ENCODE data around the gene EPHA8. TPM values are rescaled to one million over a fixed set of nuclear protein-coding genes. Genes with fewer than 3 reads are reported as not detected.

The EPHA8 gene
- polyA plus RNA-seq, 3 donors from 2014 or later, result not detected

DNA sequence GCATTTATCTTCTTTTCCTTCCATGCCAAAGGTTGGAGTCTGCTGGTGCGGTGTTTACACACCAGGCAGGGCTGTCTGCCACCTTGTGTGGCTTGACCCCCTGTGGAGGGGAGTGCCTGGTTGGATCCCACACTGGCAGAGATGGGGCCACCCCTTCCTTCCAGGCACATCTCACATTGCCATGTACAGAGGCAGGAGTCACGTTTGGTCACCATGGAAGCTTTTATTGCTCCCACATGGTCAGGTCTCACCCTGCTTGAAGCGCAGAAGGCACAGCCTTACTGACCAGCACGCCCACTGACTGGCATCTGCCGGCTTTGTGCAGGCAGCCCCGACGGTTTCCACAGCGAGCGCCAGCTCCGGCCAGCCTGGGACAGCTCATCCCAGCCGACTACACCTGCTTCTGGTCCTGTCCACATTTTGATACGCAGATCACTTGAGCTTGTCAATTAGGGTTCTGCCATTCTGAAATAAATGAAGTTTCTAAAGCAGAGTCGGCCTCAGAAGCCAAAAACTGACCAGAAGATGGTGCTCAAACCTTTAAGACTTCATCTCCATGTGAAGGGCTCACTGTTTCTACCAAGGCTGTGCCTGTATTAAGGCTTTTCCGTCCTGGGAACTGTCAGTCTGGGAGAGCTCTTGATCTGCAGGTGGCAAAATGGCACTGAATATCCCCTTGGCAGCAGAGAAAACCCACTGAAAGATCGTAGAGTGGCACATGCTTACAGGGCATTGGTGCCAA is 35.6 kb upstream of the EPHA8 start:
- no peak overlapping the region for H3K4me3 Mint-ChIP-seq
- no peaks in the 10 kb centered on the region for H3K27me3 Mint-ChIP-seq (ENCODE audit: low read depth in 3 of 3)
- peaks cover 22 to 48% (median 26%) of the 10 kb centered on the region in 3 donors for H3K36me3 Mint-ChIP-seq
- H3K27ac Mint-ChIP-seq, result peak overlapping the region in 1 of 6 donors; percentile 37
- H3K4me1 Mint-ChIP-seq, result no peaks in the 10 kb centered on the region
- no peaks in the 10 kb centered on the region for H3K9me3 Mint-ChIP-seq
- DNase-seq, result no peak

DNA sequence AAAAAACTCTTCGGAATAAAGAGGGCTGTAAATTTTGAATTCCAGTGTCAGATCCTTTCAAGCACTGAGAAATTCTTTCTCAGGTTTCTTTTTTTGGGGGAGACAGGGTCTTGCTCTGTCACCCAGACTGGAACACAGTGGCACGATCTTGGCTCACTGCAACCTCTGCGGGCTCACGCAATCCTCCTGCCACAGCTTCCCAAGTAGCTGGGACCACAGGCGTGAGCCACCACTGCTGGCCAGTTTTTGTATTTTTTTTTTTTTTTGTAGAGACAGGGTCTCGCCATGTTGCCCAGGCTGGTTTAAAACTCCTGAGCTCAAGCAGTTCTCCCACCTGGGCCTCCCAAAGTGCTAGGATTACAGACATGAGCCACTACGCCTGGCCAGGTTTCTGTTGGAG is 34.8 kb upstream of the EPHA8 start:
- Mint-ChIP-seq H3K36me3 (peaks cover 20 to 44% (median 25%) of the 10 kb centered on the region in 3 donors), H3K4me3 (no peak overlapping the region), H3K4me1 (no peaks in the 10 kb centered on the region), H3K27me3 (ENCODE audit: low read depth in 3 of 3) (no peaks in the 10 kb centered on the region), H3K9me3 (no peaks in the 10 kb centered on the region), H3K27ac (no peak overlapping the region)
- DNase-seq, result no peak

DNA sequence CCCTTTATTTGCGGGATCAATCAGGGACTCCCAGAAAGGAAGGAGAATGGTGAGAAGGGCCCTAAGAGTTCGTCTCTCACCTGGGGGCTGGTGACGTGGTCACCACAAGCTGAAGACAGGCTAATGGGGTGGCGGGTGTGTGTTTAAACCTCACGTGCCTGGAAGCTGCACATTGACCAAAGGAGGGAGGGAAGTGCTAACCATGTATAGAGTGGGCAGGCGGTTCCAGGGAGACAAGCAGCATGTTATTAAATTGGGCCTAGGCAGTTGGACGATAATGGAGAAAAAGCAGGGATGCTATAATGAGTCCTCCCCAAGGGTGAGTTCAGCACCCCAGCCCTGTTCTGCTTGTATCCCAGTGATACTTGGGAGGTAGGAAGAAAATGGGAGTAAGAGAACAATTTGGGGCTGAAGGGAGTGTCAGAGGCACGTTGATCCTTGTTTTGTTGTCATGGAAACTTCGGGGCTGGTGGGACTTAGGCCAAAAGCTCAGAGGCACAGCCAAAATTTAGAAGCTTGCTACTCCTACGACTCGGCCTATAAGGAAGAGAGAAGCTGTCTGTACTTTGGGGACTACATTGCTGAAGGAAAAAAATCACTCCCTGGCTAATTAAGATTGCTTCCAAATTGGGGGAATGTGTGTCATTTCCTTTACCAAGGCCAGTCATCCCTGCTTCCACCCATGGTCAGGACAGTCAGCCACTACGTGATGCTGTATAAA is 33.2 kb upstream of the EPHA8 start:
- DNase-seq, result no peak
- Mint-ChIP-seq H3K9me3 (no peaks in the 10 kb centered on the region), H3K27ac (no peak overlapping the region), H3K4me3 (no peak overlapping the region), H3K36me3 (peaks cover 13 to 37% (median 13%) of the 10 kb centered on the region in 3 donors), H3K4me1 (no peaks in the 10 kb centered on the region), H3K27me3 (ENCODE audit: low read depth in 3 of 3) (no peaks in the 10 kb centered on the region)

DNA sequence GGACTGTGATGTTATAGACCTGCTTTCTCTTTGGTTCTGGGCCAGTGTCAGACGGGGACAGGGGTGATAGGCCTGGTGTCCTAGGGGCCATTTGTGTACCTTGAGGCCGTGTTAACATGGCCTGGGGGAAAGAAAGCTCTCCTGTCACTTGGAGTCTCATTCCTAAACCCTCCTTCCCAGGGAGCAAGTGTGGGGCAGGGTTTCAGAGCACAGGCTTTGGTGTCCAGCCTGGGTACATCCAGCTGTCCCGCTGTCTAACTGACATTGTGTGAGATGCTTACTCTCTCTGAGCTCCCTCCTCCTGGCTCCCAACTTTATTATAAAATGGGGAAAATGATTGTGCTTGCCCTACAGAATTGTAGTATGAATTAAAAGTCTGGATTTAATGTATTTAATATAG is 32.6 kb upstream of the EPHA8 start:
- Mint-ChIP-seq H3K27me3 (ENCODE audit: low read depth in 3 of 3) (no peaks in the 10 kb centered on the region), H3K36me3 (peaks cover 9 to 36% (median 11%) of the 10 kb centered on the region in 3 donors), H3K9me3 (no peaks in the 10 kb centered on the region), H3K4me3 (no peak overlapping the region), H3K4me1 (no peaks in the 10 kb centered on the region), H3K27ac (no peak overlapping the region)
- DNase-seq, result no peak

- Mint-ChIP-seq H3K36me3 (peaks cover 11 to 35% (median 14%) of the 10 kb centered on the region in 3 donors), H3K9me3 (no peaks in the 10 kb centered on the region), H3K4me1 (no peaks in the 10 kb centered on the region), H3K4me3 (no peak overlapping the region), H3K27me3 (ENCODE audit: low read depth in 3 of 3) (no peaks in the 10 kb centered on the region), H3K27ac (no peak overlapping the region)
- no peak for DNase-seq
Observed at GRCh38 chr1:22531251-22531650, 32.0 kb upstream of the EPHA8 start.

GRCh38 chr1:22533244-22533895 is 29.9 kb upstream of the EPHA8 start:
- Mint-ChIP-seq H3K4me1 (peaks cover 0 to 4% of the 10 kb centered on the region in 2 donors), H3K36me3 (peaks cover 6 to 21% (median 10%) of the 10 kb centered on the region in 3 donors), H3K4me3 (no peak overlapping the region), H3K27me3 (ENCODE audit: low read depth in 3 of 3) (no peaks in the 10 kb centered on the region), H3K27ac (peak overlapping the region in 2 of 6 donors; percentile 26 to 74), H3K9me3 (no peaks in the 10 kb centered on the region)
- DNase-seq, result no peak

DNA sequence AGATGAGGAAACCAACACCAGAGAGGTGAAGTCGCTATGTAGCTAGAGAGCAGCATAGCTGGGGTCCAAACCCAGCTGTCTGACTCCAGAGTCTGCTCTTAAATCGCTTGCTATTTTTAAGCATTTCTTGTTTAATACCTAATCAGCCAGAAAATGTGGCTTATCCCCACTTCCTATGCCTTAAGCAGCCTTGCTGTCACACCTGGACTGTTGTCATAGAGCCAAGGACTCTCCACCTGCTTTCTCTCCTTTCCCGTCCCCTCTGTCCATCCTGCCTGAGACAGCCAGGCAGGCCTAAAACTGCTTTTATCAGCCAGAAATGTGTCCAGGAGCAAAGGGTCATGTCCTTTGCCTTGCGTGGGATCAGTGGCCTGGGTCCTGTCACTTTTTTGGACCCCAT is 28.3 kb upstream of the EPHA8 start:
- peaks cover 11 to 15% of the 10 kb centered on the region in 2 donors for H3K4me1 Mint-ChIP-seq
- H3K4me3 Mint-ChIP-seq, result no peak overlapping the region
- DNase-seq, result no peak
- no peak overlapping the region for H3K27ac Mint-ChIP-seq
- H3K9me3 Mint-ChIP-seq, result no peaks in the 10 kb centered on the region
- H3K36me3 Mint-ChIP-seq, result peaks cover 5 to 17% (median 11%) of the 10 kb centered on the region in 3 donors
- H3K27me3 Mint-ChIP-seq (ENCODE audit: low read depth in 3 of 3), result peaks cover 0 to 1% (median 0%) of the 10 kb centered on the region in 3 donors

- Mint-ChIP-seq H3K4me1 (peaks cover 13 to 17% of the 10 kb centered on the region in 2 donors), H3K4me3 (no peak overlapping the region), H3K9me3 (no peaks in the 10 kb centered on the region), H3K27me3 (ENCODE audit: low read depth in 3 of 3) (peaks cover 0 to 1% (median 0%) of the 10 kb centered on the region in 3 donors), H3K27ac (no peak overlapping the region), H3K36me3 (peaks cover 3 to 13% (median 11%) of the 10 kb centered on the region in 3 donors)
- DNase-seq, result no peak
Observed at GRCh38 chr1:22535399-22535798, 27.9 kb upstream of the EPHA8 start.

- Mint-ChIP-seq H3K27ac (peak overlapping the region in 1 of 6 donors; percentile 33), H3K36me3 (peaks cover 3 to 13% (median 11%) of the 10 kb centered on the region in 3 donors), H3K4me3 (no peak overlapping the region), H3K27me3 (ENCODE audit: low read depth in 3 of 3) (peaks cover 0 to 2% (median 1%) of the 10 kb centered on the region in 3 donors), H3K9me3 (no peaks in the 10 kb centered on the region), H3K4me1 (peaks cover 13 to 17% of the 10 kb centered on the region in 2 donors)
- DNase-seq, result no peak
Observed at GRCh38 chr1:22536506-22536905, 26.8 kb upstream of the EPHA8 start.

- DNase-seq, result no peak
- peaks cover 13 to 17% of the 10 kb centered on the region in 2 donors for H3K4me1 Mint-ChIP-seq
- H3K9me3 Mint-ChIP-seq, result no peaks in the 10 kb centered on the region
- H3K36me3 Mint-ChIP-seq, result peaks cover 3 to 13% (median 11%) of the 10 kb centered on the region in 3 donors
- no peak overlapping the region for H3K4me3 Mint-ChIP-seq
- H3K27me3 Mint-ChIP-seq (ENCODE audit: low read depth in 3 of 3), result peaks cover 0 to 2% (median 1%) of the 10 kb centered on the region in 3 donors
- H3K27ac Mint-ChIP-seq, result no peak overlapping the region
Observed at GRCh38 chr1:22537441-22538139, 25.7 kb upstream of the EPHA8 start.

DNA sequence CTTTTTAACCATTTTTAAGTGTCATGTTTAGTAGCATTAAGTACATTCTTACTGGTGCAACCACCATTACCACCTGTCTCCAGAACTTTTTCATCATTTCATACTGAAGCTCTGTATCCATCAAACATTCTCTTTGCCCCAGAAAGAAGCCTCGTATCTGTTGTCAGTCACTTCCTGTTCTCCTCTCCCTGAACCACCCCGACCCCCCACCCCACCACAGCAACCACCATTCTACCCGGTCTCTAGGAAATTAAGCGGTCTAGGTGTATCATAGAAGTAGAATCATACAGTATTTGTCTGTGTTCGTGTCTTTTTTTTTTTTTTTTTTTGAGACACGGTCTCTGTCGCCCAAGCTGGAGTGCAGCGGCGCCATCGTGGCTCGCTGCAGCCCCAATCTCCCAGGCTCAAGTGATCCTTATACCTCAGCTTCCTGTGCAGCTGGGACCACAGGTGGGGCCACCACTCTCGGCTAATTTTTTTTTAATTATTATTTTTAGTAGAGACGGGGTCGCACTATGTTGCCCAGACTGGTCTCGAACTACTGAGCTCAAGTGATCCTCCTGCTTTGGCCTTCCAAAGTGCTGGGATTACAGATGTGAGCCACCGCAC is 23.7 kb upstream of the EPHA8 start:
- Mint-ChIP-seq H3K36me3 (peaks cover 3 to 8% (median 7%) of the 10 kb centered on the region in 3 donors), H3K27ac (peak overlapping the region in 1 of 6 donors; percentile 3), H3K4me1 (peaks cover 13 to 17% of the 10 kb centered on the region in 2 donors), H3K27me3 (ENCODE audit: low read depth in 3 of 3) (peaks cover 1 to 5% (median 2%) of the 10 kb centered on the region in 3 donors), H3K4me3 (peak overlapping the region in 2 of 5 donors; percentile 17 to 19), H3K9me3 (no peaks in the 10 kb centered on the region)
- DNase-seq, result no peak

DNA sequence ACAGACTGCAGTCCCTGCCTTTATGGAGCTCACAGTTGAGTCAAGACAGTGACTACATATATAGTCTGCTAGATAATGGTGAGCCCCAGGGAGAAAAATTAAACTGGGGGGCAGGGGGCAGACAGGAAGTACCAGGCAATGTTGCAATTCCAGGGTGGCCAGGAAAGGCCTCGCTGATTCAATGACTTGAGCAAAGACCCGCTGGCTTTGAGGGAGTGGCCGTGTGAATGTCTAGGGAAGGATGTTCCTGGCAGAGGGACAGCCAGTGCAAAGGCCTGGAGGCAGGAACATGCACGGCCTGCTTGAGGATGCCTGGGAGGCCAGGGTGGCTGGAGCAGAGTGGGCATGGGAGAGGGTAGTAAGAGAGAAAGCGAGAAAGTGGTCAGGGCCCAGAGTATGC is 23.0 kb upstream of the EPHA8 start:
- H3K9me3 Mint-ChIP-seq, result no peaks in the 10 kb centered on the region
- H3K4me1 Mint-ChIP-seq, result peaks cover 13 to 17% of the 10 kb centered on the region in 2 donors
- H3K27ac Mint-ChIP-seq, result no peak overlapping the region
- no peak for DNase-seq
- peaks cover 3 to 7% (median 5%) of the 10 kb centered on the region in 3 donors for H3K36me3 Mint-ChIP-seq
- H3K4me3 Mint-ChIP-seq, result no peak overlapping the region
- peaks cover 2 to 5% (median 2%) of the 10 kb centered on the region in 3 donors for H3K27me3 Mint-ChIP-seq (ENCODE audit: low read depth in 3 of 3)

- Mint-ChIP-seq H3K36me3 (peaks cover 0 to 3% (median 0%) of the 10 kb centered on the region in 3 donors), H3K4me3 (no peak overlapping the region), H3K9me3 (no peaks in the 10 kb centered on the region), H3K4me1 (peaks cover 13 to 17% of the 10 kb centered on the region in 2 donors), H3K27me3 (ENCODE audit: low read depth in 3 of 3) (peaks cover 2 to 16% (median 9%) of the 10 kb centered on the region in 3 donors), H3K27ac (no peak overlapping the region)
- DNase-seq, result no peak
Observed at GRCh38 chr1:22542886-22543285, 20.4 kb upstream of the EPHA8 start.
